NB4 (cell line): Measurements from ENCODE around the gene ITIH6.

ENCODE experiments used
- DNase-seq: peaks from one replicate; pipeline ENCODE4 v3.0.0; 2010; ENCODE audit warnings: low read depth
- H3K4me3 ChIP-seq: one replicate; pipeline ENCODE4 v1.5.1; 2011; ENCODE audit warnings: mild to moderate bottlenecking, low read depth, low read length, moderate library complexity
- MYC ChIP-seq: IDR thresholded peaks from 2 replicates; pipeline ENCODE4 v1.6.1; 2011; ENCODE audit warnings: low read depth, low read length
- POLR2A ChIP-seq: IDR thresholded peaks from 2 replicates; pipeline ENCODE4 v1.6.1; 2011; ENCODE audit warnings: mild to moderate bottlenecking; ENCODE audit not compliant: insufficient read length; ENCODE audit errors: extremely low read depth
- TF ChIP-seq, protein P1 (sequence below): IDR thresholded peaks from one replicate; pipeline ENCODE4 v1.5.1; 2012; ENCODE audit warnings: low read depth, low read length
- TF ChIP-seq, protein P2 (sequence below): IDR thresholded peaks from 2 replicates; pipeline ENCODE4 v1.6.1; 2011; ENCODE audit warnings: low read depth, low read length

The ITIH6 gene

DNA sequence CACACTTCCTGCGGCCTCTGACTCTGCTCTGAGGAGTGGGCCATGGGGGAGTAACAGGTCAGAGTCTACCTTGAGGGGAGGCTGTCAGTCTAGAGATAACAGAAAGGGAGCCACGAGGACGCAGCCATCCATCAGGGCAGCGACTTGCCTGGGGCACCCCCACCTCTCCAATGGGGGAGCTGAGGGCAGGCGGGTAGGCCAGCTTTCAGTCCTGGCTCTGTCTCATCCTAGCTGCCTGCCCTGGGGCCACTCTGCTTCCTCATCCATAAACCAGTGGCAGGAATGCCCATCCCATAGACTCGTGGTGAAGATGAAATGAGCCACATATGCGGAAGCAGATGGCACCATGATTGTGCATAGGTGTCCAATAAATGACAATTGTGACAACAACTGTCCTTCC is 22.7 kb upstream of the ITIH6 start:
- DNase-seq = no peak
- no peak for TF ChIP-seq POLR2A
- TF ChIP-seq MYC = no peak
- TF ChIP-seq, protein P1, sequence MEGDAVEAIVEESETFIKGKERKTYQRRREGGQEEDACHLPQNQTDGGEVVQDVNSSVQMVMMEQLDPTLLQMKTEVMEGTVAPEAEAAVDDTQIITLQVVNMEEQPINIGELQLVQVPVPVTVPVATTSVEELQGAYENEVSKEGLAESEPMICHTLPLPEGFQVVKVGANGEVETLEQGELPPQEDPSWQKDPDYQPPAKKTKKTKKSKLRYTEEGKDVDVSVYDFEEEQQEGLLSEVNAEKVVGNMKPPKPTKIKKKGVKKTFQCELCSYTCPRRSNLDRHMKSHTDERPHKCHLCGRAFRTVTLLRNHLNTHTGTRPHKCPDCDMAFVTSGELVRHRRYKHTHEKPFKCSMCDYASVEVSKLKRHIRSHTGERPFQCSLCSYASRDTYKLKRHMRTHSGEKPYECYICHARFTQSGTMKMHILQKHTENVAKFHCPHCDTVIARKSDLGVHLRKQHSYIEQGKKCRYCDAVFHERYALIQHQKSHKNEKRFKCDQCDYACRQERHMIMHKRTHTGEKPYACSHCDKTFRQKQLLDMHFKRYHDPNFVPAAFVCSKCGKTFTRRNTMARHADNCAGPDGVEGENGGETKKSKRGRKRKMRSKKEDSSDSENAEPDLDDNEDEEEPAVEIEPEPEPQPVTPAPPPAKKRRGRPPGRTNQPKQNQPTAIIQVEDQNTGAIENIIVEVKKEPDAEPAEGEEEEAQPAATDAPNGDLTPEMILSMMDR = no peak
- TF ChIP-seq, protein P2, sequence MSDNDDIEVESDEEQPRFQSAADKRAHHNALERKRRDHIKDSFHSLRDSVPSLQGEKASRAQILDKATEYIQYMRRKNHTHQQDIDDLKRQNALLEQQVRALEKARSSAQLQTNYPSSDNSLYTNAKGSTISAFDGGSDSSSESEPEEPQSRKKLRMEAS = no peak
- H3K4me3 ChIP-seq = no peak overlapping the region

DNA sequence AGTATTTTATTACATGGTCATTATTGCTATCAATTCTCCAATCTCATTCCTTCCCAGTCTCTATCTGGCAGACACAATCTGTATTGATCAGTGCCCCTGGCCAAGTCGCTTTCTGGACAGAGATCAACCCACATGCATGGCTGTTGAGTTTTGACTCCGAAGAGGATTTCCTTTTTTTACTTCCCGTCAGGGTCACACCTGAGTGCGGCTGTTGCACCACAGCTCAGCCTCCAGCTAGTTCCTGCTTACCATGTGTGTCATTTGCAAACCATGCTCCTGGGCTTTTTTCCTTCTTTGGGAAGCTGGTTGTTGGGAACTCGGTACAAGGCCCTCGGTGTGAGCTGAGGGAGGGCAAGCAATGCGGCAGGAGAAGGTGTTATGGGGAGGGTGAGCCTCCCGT is 21.1 kb upstream of the ITIH6 start:
- DNase-seq = no peak
- no peak overlapping the region for H3K4me3 ChIP-seq
- no peak for TF ChIP-seq MYC
- no peak for TF ChIP-seq POLR2A
- TF ChIP-seq, protein P1 = no peak
- TF ChIP-seq, protein P2 = no peak

DNA sequence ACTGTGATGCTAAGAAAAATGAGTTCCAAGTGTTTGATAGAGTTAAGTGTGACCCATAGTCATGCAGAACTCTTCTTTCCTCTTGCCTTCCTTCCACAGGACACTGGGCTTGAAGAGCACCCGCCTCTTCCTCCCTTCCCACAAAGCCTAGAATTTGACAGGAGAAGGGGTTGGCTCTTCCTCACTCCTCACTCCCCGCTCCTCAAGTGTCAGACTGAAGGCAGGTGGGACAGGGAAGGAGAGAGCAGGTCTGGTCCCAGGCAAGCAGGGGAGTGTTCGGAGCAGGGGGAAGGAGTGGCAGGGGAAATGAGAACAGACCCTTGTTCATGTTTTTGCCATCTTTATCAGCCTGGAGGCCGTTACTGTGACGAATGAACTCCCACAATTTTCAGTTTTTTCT is 20.2 kb upstream of the ITIH6 start:
- TF ChIP-seq, protein P1 = no peak
- TF ChIP-seq, protein P2 = no peak
- TF ChIP-seq MYC (no peak), POLR2A (no peak)
- H3K4me3 ChIP-seq = no peak overlapping the region
- no peak for DNase-seq

DNA sequence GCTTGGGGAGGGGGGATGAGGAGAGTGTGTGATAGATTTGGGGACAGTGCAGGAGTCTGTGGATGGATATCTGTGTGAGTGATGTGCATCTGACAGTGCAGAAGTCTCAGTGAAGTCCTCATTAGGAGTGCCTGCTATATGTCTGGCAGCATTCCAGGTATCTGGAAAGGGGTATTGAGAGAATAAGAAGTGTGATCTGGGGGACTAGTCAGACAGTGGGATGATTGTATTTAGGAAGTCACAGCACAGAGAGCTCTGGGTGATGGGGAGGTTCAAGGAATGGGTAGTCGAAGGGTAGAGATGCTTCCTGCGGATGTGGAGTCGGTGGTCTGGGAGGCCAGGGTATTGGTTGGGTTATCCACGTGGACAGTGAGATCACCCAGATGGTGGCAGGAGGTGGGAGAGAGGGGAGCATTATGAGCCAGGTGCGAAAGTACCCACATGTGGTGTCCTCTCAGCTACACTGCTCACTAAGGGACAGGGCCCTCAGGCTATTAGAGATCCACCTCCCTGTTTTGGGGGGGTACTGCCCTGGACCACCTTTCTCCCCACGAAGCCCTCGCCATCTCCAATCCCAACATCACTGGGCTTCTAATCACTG is 19.3 kb upstream of the ITIH6 start:
- TF ChIP-seq MYC (no peak), POLR2A (no peak)
- TF ChIP-seq, protein P1 = no peak
- TF ChIP-seq, protein P2 = no peak
- no peak overlapping the region for H3K4me3 ChIP-seq
- DNase-seq = no peak

DNA sequence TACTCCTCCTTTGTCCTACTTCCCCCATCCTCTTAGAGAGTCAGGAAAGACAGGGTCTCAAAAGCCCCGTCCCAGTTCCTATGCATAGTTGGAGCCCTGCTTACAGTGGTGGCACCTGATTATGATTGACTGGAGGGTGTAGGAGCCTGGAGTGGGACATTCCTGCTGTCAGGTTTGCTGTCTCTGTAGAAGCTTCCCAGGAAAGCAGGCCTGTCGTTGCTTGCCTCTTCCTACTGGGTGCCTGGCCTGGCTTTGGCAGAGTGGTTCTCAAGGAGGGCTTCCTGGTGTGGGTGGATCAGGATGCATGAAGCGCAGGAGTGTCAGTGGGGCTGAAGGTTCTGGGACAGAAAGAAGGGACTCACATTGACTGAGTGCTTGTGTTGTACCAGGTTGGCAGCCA is 14.3 kb upstream of the ITIH6 start:
- TF ChIP-seq, protein P2 = no peak
- no peak for TF ChIP-seq MYC
- no peak for TF ChIP-seq POLR2A
- TF ChIP-seq, protein P1 = no peak
- DNase-seq = no peak
- H3K4me3 ChIP-seq = no peak overlapping the region

DNA sequence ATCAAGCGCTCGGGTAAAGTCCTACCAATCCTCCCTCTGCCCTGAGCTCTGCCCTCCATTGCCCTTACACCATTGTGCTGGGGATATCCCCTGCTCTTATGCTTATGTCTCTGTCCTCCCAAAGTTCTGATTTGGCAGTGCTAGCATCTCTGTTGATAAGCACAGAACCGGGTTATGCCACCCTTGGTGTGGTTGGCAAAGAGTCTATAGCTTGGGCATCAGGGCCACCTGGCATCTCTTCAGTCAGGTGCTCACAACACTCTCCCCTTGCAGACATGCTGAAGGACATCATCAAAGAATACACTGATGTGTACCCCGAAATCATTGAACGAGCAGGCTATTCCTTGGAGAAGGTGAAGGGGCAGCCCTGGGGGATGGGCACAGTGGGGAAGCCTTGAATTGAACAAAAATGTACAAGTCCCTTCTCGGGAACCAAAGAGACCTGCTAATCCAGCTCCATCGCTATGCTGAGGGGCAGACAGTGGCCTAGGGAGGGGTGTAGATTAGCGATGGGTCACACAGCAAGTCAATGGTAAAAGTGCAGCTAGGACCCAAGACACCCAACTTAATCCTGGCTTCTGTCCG is 13.3 kb upstream of the ITIH6 start:
- TF ChIP-seq POLR2A = no peak
- TF ChIP-seq, protein P2 = no peak
- TF ChIP-seq MYC = no peak
- TF ChIP-seq, protein P1 = no peak
- DNase-seq = no peak
- no peak overlapping the region for H3K4me3 ChIP-seq
